ENCODE results near the gene PCBP3.

PCBP3 gene

GRCh38 chr21:45989355-45990048 lies 346.0 kb downstream of the PCBP3 start:
- no peak for DNase-seq

GRCh38 chr21:45990049-45990711 lies 346.7 kb downstream of the PCBP3 start:
- no peak for DNase-seq

GRCh38 chr21:45990741-45991605 lies 347.4 kb downstream of the PCBP3 start:
- DNase-seq: no peak

GRCh38 chr21:45991606-45992300 lies 348.2 kb downstream of the PCBP3 start:
- no peak for DNase-seq

Data from CD4-positive, alpha-beta T cell treated with Interleukin-17A for 4 hours (primary cell).